ENCODE measurements around the gene KIRREL3.

DNA sequence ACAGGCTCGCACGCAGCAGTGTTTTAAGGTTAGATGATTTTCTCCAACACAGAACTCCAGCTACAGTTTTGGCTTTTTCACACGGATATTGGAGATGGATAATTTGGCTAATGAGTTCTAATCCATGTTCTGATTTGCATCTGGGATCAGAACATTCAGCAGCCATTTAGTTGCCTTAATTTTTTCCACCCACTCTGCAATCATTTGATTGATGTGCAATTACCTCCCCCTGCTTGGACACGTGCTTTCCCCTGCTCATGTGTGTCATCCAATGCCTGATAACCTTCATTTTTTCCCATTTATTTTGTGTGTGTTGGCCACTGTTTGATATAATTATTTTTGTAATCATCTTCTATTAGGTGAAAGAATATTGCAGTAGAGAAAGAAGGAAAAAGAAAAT is 387.3 kb downstream of the KIRREL3 start:
- TF ChIP-seq, protein P1, sequence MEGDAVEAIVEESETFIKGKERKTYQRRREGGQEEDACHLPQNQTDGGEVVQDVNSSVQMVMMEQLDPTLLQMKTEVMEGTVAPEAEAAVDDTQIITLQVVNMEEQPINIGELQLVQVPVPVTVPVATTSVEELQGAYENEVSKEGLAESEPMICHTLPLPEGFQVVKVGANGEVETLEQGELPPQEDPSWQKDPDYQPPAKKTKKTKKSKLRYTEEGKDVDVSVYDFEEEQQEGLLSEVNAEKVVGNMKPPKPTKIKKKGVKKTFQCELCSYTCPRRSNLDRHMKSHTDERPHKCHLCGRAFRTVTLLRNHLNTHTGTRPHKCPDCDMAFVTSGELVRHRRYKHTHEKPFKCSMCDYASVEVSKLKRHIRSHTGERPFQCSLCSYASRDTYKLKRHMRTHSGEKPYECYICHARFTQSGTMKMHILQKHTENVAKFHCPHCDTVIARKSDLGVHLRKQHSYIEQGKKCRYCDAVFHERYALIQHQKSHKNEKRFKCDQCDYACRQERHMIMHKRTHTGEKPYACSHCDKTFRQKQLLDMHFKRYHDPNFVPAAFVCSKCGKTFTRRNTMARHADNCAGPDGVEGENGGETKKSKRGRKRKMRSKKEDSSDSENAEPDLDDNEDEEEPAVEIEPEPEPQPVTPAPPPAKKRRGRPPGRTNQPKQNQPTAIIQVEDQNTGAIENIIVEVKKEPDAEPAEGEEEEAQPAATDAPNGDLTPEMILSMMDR (conservative IDR thresholded peaks at IDR 0.05; ENCODE audit: low read depth, low read length) = no peak
- TF ChIP-seq EZH2 (IDR thresholded peaks at IDR 0.05; ENCODE audit: low read length, unreplicated experiment) = no peak
- no peak for TF ChIP-seq EZH2phosphoT487 (IDR thresholded peaks at IDR 0.05; ENCODE audit: borderline replicate concordance, low read length)

Data from PC-3 (cell line).